Activated naive CD4-positive, alpha-beta T cell treated with anti-CD3 and anti-CD28 coated beads, Interleukin-2, amount 50 U/mL, for 24 hours (primary cell): ENCODE measurements around the gene SLC25A39.

ENCODE experiments used
- H3K27ac Mint-ChIP-seq: one replicate; pipeline ENCODE4 v1.8.0; 2021; ENCODE audit warnings: mild to moderate bottlenecking, mixed read lengths
- H3K27me3 Mint-ChIP-seq: one replicate; pipeline ENCODE4 v1.8.0; 2021; ENCODE audit warnings: mixed read lengths
- H3K36me3 Mint-ChIP-seq: one replicate; pipeline ENCODE4 v1.8.0; 2021; ENCODE audit warnings: mixed read lengths
- H3K4me1 Mint-ChIP-seq: one replicate; pipeline ENCODE4 v1.8.0; 2021; ENCODE audit warnings: mixed read lengths
- H3K4me3 Mint-ChIP-seq: one replicate; pipeline ENCODE4 v1.8.0; 2021; ENCODE audit warnings: mild to moderate bottlenecking, mixed read lengths
- H3K9me3 Mint-ChIP-seq: one replicate; pipeline ENCODE4 v1.8.0; 2021; ENCODE audit warnings: mixed read lengths

Gene SLC25A39

DNA sequence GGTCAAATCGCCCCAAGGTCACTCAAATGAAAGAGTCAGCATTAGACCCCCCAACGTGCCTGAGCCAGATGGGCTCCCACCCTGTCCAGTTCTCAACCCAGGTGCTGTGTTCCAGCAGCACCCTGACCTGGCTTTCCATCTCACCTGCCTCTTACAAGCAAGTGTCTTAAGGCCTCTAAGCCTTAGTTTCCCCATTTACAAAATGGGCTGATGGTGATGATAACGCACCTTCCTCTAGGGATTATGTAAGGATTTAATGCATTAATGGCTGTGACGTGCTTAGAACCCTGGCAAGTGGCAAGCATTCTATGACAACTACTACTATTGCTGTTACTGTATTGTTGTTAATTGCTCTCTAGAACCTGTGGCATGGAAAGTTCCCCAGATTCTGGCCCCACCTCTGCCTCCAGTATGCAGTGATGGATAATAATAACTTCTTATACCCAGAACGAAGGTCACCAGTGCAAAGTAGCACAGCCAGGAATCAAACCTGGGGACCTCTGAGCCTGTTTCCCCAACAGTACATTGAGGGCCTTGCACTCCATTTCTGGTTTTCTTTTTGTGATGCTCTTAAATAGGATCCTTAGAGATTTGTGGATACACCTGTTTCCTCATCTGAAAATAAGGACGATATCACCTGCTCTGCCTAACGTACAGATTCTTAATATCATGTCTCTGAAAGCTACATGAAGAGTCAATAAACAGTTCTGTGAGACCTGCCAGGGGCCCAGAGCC lies 3.3 kb upstream of the SLC25A39 start:
- no peaks in the 10 kb centered on the region for H3K36me3 Mint-ChIP-seq
- no peaks in the 10 kb centered on the region for H3K9me3 Mint-ChIP-seq
- H3K27ac Mint-ChIP-seq, result no peak overlapping the region
- peaks cover 20% of the 10 kb centered on the region for H3K4me1 Mint-ChIP-seq
- no peaks in the 10 kb centered on the region for H3K27me3 Mint-ChIP-seq
- H3K4me3 Mint-ChIP-seq, result peak overlapping the region; percentile 19

DNA sequence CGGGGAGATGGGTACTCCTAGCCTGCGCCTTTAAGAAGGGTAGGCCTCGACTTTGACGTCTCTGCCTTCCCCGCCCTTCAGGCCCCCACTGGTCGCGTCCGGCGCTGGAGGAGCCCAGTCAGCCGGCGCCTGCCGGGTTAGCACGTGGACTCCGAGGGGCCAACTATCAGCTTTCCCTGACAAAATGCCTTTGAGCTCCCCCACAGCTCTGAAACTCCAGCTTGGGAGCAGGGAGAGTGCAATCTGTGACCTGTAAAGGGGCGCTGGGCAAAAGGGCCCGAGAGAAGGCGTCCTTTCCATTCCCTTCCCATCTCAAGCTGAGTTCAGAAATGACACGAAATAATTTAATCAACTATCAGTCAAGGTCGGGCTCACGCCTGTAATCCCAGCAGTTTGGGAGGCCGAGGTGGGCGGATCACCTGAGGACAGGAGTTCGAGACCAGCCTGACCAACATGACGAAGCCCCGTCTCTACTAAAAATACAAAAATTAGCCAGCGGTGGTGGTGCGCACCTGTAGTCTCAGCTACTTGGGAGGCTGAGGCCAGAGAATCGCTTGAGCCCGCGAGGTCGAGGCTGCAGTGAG lies 2.3 kb upstream of the SLC25A39 start:
- peak overlapping the region; percentile 79 for H3K27ac Mint-ChIP-seq
- H3K27me3 Mint-ChIP-seq, result no peaks in the 10 kb centered on the region
- peak overlapping the region; percentile 79 for H3K4me3 Mint-ChIP-seq
- peaks cover 26% of the 10 kb centered on the region for H3K4me1 Mint-ChIP-seq
- H3K9me3 Mint-ChIP-seq, result no peaks in the 10 kb centered on the region
- H3K36me3 Mint-ChIP-seq, result no peaks in the 10 kb centered on the region

DNA sequence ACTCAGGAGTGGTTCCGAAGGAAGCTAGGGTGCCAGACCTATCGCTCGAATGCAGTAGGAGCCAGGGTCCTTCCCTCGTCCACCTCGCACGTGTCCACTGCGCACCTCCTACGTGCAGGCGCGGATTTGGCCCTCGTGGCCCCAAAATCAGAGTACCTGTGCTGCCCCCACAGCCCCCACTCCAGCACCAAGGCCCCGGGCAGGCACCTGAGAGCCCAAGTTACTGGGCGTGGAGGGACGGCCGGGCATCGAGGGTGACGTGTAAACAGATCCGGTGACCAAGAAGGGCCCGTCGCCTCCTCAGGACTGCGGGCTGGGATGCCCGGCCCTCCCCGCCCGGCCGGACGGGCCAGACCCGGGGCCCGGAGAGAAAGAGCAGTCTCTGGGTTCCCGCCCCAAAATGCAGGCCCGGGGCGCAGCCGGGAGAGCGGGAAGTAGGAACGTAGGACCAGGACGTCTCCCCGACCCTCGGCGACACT lies 492 bp downstream of the SLC25A39 start:
- Mint-ChIP-seq H3K27me3 (no peaks in the 10 kb centered on the region), H3K27ac (peak overlapping the region; percentile 41), H3K4me1 (peaks cover 21% of the 10 kb centered on the region), H3K36me3 (peaks cover 3% of the 10 kb centered on the region), H3K9me3 (no peaks in the 10 kb centered on the region), H3K4me3 (peak overlapping the region; percentile 88)

DNA sequence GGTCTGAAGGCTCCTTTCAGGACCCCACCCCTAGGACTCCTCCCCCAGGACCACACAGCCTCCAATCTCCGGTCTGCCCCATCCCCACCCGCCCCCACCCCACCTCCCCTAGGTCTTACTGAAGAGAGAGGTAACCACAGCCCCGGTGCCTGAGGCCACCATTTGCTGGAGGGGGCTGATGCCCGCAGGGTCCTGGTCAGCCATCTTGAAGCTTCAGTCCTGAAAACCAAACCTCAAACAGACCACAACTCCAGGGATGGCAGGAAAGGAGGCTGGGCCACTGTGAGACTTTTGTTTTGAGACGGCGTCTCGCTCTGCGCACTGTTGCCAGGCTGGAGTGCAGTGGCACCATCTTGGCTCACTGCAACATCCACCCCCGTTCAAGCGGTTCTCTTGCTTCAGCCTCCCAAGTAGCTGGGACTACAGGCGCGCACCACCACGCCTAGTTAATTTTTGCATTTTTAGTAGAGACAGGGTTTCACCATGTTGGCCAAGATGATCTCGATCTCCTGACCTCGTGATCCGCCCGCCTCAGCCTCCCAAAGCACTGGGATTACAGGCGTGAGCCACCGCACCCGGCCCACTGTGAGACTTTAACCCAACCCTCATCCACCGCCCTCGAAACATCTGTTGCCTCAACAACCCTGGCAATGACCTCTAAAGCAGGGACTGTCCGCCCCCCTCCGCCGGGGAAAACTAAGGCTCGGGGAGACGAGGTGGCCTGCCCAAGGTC lies 1.1 kb downstream of the SLC25A39 start:
- Mint-ChIP-seq H3K4me3 (peak overlapping the region; percentile 88), H3K4me1 (peaks cover 21% of the 10 kb centered on the region), H3K9me3 (no peaks in the 10 kb centered on the region), H3K27ac (peak overlapping the region; percentile 41), H3K27me3 (no peaks in the 10 kb centered on the region), H3K36me3 (peaks cover 3% of the 10 kb centered on the region)

DNA sequence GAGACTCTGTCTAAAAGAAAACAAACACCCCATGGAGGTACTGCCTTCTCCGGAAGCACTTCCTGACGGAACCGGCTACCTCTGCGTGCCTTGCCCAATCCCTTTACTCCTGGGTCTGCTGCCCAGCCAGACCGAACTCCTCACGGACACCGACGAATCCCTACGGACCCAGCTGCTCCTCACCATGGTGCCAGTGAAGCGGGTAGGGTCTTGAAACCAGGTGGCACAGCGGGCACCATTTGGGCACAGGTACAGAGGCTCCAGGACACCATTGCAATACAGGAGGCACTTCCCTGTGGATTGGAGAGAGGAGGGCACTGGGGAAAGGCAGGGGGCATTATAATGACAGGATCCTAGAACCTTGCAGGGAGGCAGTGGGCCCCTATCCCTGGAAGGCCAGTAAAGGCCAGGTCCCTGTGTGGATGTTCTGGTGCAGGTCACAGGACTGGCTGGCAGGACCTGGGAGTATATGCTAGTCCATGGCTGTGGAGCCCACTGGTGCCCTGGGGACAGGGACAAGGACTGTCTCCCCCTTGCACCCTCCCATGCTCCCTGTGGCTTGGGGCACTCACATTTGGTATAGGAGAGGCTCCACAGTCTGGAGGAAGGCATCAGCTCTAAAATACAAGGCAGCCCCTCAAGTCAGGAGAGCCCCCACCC lies 2.3 kb downstream of the SLC25A39 start:
- Mint-ChIP-seq H3K4me1 (peaks cover 14% of the 10 kb centered on the region), H3K9me3 (no peaks in the 10 kb centered on the region)

DNA sequence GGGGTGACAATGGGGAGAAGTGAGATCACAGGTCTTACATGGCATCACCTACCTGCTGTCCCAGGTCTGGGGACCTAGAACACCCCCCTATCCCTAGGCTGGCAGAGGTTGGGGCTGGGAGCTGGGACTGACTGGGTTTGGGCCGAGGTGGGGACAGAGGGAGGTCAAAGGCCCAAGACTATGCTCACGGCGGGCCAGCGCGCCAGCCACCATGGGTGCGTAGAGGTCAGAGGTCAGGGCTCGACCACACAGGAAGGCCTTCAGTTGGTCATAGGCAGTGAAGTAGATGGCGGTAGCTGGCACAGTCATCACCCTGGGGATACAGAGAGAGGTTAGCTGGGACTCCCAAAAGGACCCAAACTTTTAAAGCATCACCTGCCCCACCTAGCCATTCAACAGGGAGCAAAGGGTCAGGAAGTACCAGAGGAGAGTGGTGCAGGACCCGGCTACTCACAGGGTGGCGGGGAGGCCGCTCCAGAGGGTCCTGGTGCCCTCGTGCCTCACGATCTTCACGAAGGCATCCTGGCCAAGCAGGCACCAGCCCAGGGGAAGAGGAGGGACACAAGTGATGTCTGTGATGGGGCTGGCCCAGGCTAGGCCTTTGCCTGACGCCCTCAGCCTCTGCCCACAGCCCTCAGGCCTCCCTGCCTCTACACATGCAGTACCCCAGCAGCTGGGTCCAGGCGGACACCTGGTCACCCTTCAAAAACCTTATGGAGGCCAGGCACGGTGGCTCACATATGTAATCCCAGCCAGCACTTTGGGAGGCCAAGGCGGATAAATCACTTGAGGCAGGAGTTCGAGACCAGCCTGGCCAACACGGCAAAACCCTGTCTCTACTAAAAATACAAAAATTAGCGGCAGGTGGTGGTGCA lies 3.1 kb downstream of the SLC25A39 start:
- H3K9me3 Mint-ChIP-seq, result no peaks in the 10 kb centered on the region
- H3K4me1 Mint-ChIP-seq, result peaks cover 11% of the 10 kb centered on the region
- H3K27me3 Mint-ChIP-seq, result peaks cover 4% of the 10 kb centered on the region
- H3K27ac Mint-ChIP-seq, result no peak overlapping the region
- H3K4me3 Mint-ChIP-seq, result no peak overlapping the region
- peaks cover 3% of the 10 kb centered on the region for H3K36me3 Mint-ChIP-seq

More for the DNA sequence above, 2.3 kb downstream of the SLC25A39 start:
- Mint-ChIP-seq H3K4me3 (no peak overlapping the region), H3K36me3 (peaks cover 3% of the 10 kb centered on the region), H3K27me3 (peaks cover 2% of the 10 kb centered on the region), H3K27ac (no peak overlapping the region)

DNA sequence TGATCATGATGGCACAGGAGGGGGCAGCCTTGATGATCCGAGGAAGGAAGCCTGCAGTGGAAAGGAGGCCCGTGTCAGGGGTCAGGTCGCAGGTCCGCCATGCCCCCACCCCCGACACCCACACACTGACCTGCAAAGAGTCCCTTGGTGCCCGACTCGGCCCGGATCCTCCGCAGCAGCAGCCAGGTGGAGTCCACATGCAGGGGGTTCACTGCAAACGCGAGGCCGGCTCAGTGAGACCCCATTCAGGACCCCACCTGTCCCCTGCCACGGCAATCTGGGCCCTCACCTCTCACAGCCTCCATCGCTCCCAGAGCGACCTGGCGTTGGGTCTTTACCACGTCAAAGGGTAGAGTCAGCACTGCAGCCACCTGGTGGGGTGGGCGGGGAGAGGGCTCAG lies 4.6 kb downstream of the SLC25A39 start:
- peaks cover 3% of the 10 kb centered on the region for H3K36me3 Mint-ChIP-seq
- no peak overlapping the region for H3K27ac Mint-ChIP-seq
- H3K4me3 Mint-ChIP-seq, result no peak overlapping the region
- peaks cover 21% of the 10 kb centered on the region for H3K4me1 Mint-ChIP-seq
- H3K9me3 Mint-ChIP-seq, result no peaks in the 10 kb centered on the region
- H3K27me3 Mint-ChIP-seq, result peaks cover 12% of the 10 kb centered on the region

DNA sequence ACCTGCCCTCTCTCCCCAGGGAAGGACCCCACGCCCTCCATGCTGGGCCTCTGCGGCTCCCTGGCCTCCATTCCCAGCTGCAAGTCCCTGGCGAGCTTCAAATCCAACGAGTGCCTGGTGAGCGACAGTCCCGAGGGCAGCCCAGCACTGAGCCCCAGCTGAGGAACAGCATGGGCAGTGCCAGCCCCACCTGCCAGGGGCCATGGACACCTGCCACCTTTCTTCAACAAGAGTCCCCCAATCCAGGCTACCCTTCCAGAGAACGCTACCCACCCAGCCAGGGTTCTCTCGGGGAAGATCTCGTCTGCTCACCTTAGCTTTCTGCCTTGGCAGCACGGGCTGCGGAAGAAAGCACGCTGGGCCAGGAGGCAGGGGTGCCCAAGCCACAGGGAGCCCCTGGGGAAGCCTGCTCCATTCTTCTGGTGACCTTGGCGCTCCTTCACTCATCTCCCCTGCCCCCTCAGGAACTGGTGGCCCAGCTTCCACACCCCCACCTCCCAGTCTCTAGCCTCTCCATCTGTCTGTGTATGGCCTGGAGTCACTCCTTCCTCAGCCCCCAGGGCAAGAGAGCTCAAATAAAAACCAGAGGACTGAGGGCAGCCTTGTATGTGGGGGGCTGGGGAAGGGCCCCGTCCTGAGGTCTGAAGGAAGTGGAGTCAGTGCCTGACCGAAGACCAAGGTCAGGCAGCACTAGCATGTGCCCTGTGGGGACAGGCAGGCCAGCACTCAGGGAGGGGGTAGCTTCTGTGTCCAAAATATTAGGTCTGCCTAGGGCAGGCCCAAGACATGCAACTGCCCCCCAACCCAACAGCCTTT lies 6.3 kb downstream of the SLC25A39 start:
- Mint-ChIP-seq H3K4me3 (no peak overlapping the region), H3K27ac (no peak overlapping the region), H3K36me3 (peaks cover 3% of the 10 kb centered on the region), H3K9me3 (no peaks in the 10 kb centered on the region), H3K27me3 (peaks cover 19% of the 10 kb centered on the region), H3K4me1 (peaks cover 16% of the 10 kb centered on the region)

DNA sequence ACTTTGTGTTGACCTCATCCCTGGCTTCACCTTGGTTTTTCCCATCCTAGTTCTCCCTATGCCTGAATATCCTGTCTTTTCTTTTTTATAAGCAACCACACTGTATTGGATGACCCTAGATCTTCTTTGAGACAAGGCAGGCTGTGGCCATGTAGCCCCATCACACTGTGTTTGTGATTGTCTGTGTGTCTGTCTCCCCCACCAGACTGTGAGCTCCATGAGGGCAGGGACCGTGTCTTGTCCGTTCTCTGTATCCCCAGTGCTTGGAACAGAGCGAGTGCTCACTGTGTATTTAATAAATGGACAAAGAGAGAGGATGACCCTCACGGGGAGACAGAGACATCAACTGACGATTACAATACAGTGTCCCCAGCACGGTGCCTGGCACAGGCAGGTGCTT lies 7.1 kb downstream of the SLC25A39 start:
- Mint-ChIP-seq H3K4me3 (no peak overlapping the region), H3K4me1 (peaks cover 15% of the 10 kb centered on the region), H3K27ac (no peak overlapping the region), H3K9me3 (no peaks in the 10 kb centered on the region), H3K36me3 (peaks cover 3% of the 10 kb centered on the region), H3K27me3 (peaks cover 19% of the 10 kb centered on the region)

DNA sequence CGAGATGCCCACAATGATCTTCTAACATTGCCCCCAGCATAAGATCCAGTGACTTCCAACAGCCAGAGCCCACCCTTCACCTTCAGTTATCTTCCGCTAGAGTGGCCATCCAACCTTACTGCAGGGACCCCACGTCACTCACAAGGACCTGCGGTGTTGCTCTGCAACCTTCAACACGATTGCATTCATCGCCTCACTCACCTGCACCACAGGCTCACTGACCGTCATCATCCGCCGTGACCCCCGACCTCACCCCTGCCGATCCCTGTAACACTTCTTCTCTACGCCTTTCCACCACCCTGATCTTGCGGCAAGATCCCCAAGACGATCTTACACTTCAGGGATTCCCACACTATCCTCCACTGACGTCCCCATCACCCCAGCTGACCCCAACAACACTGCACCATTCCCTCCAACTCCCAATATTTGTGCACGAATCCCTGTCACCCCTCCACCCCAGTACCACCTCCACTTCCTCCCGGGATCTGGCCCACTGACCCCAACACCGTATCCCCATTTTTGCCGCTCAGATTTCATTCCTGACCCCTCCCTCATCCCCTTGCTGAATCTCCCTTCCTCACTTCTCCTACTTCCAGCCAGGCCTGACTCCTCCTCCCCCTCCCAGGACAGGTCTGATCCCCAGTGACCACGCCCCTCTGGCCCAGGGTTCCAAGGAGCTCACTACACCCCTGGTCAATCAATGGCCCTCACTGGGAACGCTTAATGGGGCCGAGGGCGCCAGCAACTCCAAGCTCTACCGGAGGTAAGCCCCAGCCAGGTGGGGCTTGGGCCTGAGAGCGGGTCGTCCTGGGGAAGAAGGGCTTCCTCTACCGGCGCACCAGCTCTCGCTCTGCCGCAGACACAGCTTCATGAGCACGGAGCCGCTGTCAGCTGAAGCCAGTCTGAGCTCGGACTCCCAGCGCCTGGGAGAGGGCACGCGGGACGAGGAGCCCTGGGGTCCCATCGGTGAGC lies 8.6 kb downstream of the SLC25A39 start:
- peaks cover 10% of the 10 kb centered on the region for H3K4me1 Mint-ChIP-seq
- peak overlapping the region; percentile 78 for H3K4me3 Mint-ChIP-seq
- H3K9me3 Mint-ChIP-seq, result no peaks in the 10 kb centered on the region
- peaks cover 19% of the 10 kb centered on the region for H3K27me3 Mint-ChIP-seq
- H3K36me3 Mint-ChIP-seq, result peaks cover 3% of the 10 kb centered on the region
- no peak overlapping the region for H3K27ac Mint-ChIP-seq

DNA sequence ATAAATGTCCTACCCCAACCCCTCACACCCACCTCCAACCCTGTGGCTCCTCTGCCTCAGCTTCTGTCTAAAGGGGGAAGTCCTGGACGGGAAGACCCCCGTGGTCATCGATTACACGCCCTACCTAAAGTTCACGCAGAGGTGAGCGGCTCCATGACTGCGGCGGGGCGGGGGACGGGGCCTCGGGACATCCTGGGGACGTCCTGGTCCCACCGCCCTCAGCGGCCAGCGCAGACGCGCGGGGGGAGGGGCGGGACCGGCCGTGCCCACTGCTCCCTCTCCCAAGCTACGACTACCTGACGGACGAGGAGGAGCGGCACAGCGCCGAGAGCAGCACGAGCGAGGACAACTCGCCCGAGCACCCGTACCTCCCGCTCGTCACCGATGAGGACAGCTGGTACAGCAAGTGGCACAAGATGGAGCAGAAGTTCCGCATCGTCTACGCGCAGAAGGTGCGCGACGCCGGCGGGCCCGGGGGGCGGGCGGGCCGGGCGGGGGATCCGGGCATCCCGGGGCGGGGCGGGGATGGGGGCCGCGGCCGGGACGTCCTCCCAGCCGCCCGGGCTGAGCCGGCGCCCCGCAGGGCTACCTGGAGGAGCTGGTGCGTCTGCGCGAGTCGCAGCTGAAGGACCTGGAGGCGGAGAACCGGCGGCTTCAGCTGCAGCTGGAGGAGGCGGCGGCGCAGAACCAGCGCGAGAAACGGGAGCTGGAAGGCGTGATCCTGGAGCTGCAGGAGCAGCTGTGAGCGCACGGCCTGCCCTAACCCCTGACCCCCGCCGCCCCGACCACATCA lies 9.6 kb downstream of the SLC25A39 start:
- Mint-ChIP-seq H3K4me3 (peak overlapping the region; percentile 78), H3K4me1 (peaks cover 10% of the 10 kb centered on the region), H3K36me3 (peaks cover 3% of the 10 kb centered on the region), H3K27me3 (peaks cover 19% of the 10 kb centered on the region), H3K27ac (no peak overlapping the region), H3K9me3 (no peaks in the 10 kb centered on the region)

DNA sequence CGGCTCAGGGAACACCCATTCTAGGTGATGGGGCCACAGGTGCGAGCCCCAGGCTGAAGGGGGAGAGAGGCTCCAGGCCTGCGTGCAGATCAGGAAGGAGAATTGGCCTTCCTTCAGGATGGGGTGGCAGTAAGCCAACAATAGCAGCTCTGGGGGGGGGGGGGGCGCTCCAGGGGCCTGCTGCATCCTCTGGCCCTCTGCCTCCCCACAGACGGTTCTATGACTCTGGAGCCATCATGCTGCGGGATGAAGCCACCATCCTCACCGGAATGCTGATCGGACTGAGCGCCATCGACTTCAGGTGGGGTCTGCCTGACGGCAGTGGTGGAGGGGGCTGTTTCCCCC lies 10.1 kb downstream of the SLC25A39 start:
- peaks cover 21% of the 10 kb centered on the region for H3K27me3 Mint-ChIP-seq

DNA sequence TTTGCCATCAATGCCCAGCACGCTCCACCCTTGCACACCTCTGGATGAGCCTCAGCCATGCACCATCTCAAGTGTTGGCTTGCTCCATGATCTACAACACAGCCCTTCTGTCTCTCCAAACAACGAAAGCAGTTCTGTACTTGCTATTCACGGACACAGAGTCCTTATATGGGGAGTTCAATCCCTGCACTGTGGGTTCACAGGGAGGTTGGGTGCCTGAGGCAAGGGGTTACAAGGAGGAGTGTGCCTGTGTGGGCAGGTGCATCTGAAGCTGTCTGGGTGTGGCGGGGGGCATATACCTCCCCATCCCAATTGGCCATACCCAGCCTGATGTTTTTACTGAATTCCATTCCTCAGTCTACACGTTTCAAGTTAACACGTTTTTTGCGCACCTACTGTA lies 10.6 kb downstream of the SLC25A39 start:
- Mint-ChIP-seq H3K27ac (peak overlapping the region; percentile 8), H3K36me3 (no peaks in the 10 kb centered on the region), H3K4me1 (peaks cover 15% of the 10 kb centered on the region), H3K9me3 (no peaks in the 10 kb centered on the region), H3K4me3 (peak overlapping the region; percentile 73), H3K27me3 (peaks cover 21% of the 10 kb centered on the region)

More for the DNA sequence above, 10.1 kb downstream of the SLC25A39 start:
- H3K4me1 Mint-ChIP-seq, result peaks cover 15% of the 10 kb centered on the region
- H3K4me3 Mint-ChIP-seq, result peak overlapping the region; percentile 73
- H3K9me3 Mint-ChIP-seq, result no peaks in the 10 kb centered on the region
- peaks cover 3% of the 10 kb centered on the region for H3K36me3 Mint-ChIP-seq
- H3K27ac Mint-ChIP-seq, result no peak overlapping the region
